Ascending aorta (tissue), 1 donor: ENCODE results near the gene OR8G5. TPM values are rescaled to one million over a fixed set of nuclear protein-coding genes. Genes with fewer than 3 reads are reported as not detected.

Experiments
- total RNA-seq: library from RNA; depleted of rRNA; stranded (reverse); fragments of >200 nt; gene quantifications from one replicate; pipeline ENCODE4 v1.1.0, GENCODE V29; 2016

OR8G5 gene
- total RNA-seq, 1 donor from 2014 or later, result not detected

Other genes starting within 250 kb of the OR8G5 start
- not detected for gene OR10G4, start 243.4 kb upstream of the OR8G5 start, total RNA-seq
- not detected for gene OR10G9, start 233.4 kb upstream of the OR8G5 start, total RNA-seq
- gene OR10G8, start 229.6 kb upstream of the OR8G5 start, total RNA-seq, result not detected
- gene OR10G7, start 215.1 kb upstream of the OR8G5 start, total RNA-seq, result not detected
- gene VWA5A, start 140.9 kb upstream of the OR8G5 start, total RNA-seq, result 7.6 TPM
- gene OR10D3, start 73.0 kb upstream of the OR8G5 start, total RNA-seq, result not detected
- not detected for gene OR8G1, start 15.3 kb upstream of the OR8G5 start, total RNA-seq
- not detected for gene OR8D1, start 57.6 kb downstream of the OR8G5 start, total RNA-seq
- not detected for gene OR8D2, start 63.8 kb downstream of the OR8G5 start, total RNA-seq
- gene OR8B2, start 128.1 kb downstream of the OR8G5 start, total RNA-seq, result not detected
- not detected for gene OR8B3, start 142.6 kb downstream of the OR8G5 start, total RNA-seq
- gene OR8B4, start 168.5 kb downstream of the OR8G5 start, total RNA-seq, result not detected
- gene OR8B8, start 189.3 kb downstream of the OR8G5 start, total RNA-seq, result not detected